Psoas muscle (tissue), 8 donors: ENCODE results near the gene RBM47. TPM values are rescaled to one million over a fixed set of nuclear protein-coding genes. Genes with fewer than 3 reads are reported as not detected.

ENCODE experiments used
- ATAC-seq, 4 donors: fragments of 200-7000 bp; cut with Tn5 transposase; one replicate each; pipeline ENCODE4 v1.9.1; 2020; ENCODE audit warnings: moderate library complexity in 3 of 4, mild to moderate bottlenecking in 2 of 4
- DNase-seq, 2 donors: peaks; one replicate each; pipeline ENCODE4 v3.0.0-alpha.2; 2020
- H3K27ac ChIP-seq: fragments of 200-600 bp; one replicate; pipeline ENCODE4 v1.8.0; 2022
- H3K27me3 ChIP-seq, 3 donors: fragments of 200-600 bp in 1 of 3; one replicate each; pipeline versions ENCODE4 v1.6.1 to v1.8.0; 2013 to 2022; ENCODE audit warnings: low read length in 2 of 3, mild to moderate bottlenecking in 2 of 3, moderate library complexity in 1 of 3; ENCODE audit not compliant: insufficient read depth in 3 of 3
- H3K36me3 ChIP-seq, 2 donors: fragments of 200-600 bp in 1 of 2; one replicate each; pipeline versions ENCODE4 v1.6.1 to v1.8.0; 2013 to 2022; ENCODE audit warnings: low read depth in 1 of 2, mild to moderate bottlenecking in 1 of 2, moderate library complexity in 1 of 2; ENCODE audit not compliant: insufficient read depth in 1 of 2
- H3K4me1 ChIP-seq: fragments of 200-600 bp; one replicate; pipeline ENCODE4 v1.8.0; 2022
- H3K4me3 ChIP-seq: fragments of 200-600 bp; one replicate; pipeline ENCODE4 v1.8.0; 2022; ENCODE audit warnings: mild to moderate bottlenecking
- H3K9me3 ChIP-seq: fragments of 200-600 bp; one replicate; pipeline ENCODE4 v1.8.0; 2022
- CTCF ChIP-seq: fragments of 200-600 bp; IDR thresholded peaks from one replicate; pipeline ENCODE4 v1.8.0; 2022; ENCODE audit warnings: antibody characterized with exemption
- WGBS, 3 donors: extraction: QIAGEN DNeasy Blood & Tissue Kit; methylation state at CpG; one replicate each; pipeline versions ENCODE4 v1.1.6 to v1.1.7; 2013; 5-methylcytosine and 5-hydroxymethylcytosine counted together
- intact Hi-C, 2 donors: fragments of 100-400 bp; cut with DNase I; formaldehyde crosslinking; loops; one replicate each; pipeline versions ENCODE4 v1.11.0 to v1.14.2; 2022
- polyA plus RNA-seq, 3 donors: library from polyadenylated mRNA; stranded (reverse); fragments of 200-250 nt; gene quantifications; one replicate each; pipeline ENCODE4 v1.2.3, GENCODE V29; 2013
- total RNA-seq, 4 donors: library from RNA; stranded (reverse); fragmentation: NEBNext Ultra II Directional in 2 of 4; extraction: Animal tissue kit (Norgen Biotek cat#: 25700) in 2 of 4; gene quantifications; one replicate each; pipeline versions ENCODE4 v1.2.1 to v1.2.4, GENCODE V29; 2021 to 2023
- donor health status: healthy with polysubstance abuse.
- donor health status: DM: no; HTN: no; CAD: no; lungs with moderate emphysema.
- donor health status: Bipolar disorder and iron deficiency.
- donor health status: healthy.
- donor health status: DM: yes; HTN: yes; CAD: no.
- donor health status: DM: no; HTN: no; CAD: no.
- donor health status: DM: no; HTN: no; CAD: no.
- donor health status: DM: yes; HTN: yes; CAD: no.

The RBM47 gene
- total and polyA plus RNA-seq, 7 donors = 0.17 to 2.3 (median 1.2) TPM

- DNase-seq = no peak
- 82 to 86% (median 85%) methylated on average over 1 of the region's 1 CpG for WGBS, 3 donors
- H3K4me1 ChIP-seq = no peaks in the 10 kb centered on the region
- H3K9me3 ChIP-seq = no peaks in the 10 kb centered on the region
- no peak for TF ChIP-seq CTCF
- no peak for ATAC-seq
- H3K4me3 ChIP-seq = no peak overlapping the region
- H3K27ac ChIP-seq = no peak overlapping the region
- intact Hi-C loops = no loop called here
- H3K36me3 ChIP-seq = no peaks in the 10 kb centered on the region
- no peaks in the 10 kb centered on the region for H3K27me3 ChIP-seq
Observed at GRCh38 chr4:40402556-40402955, 227.1 kb downstream of the RBM47 start.

GRCh38 chr4:40401631-40402030, 228.0 kb downstream of the RBM47 start:
- no peaks in the 10 kb centered on the region for H3K4me1 ChIP-seq
- ATAC-seq = no peak
- WGBS, 3 donors = 30 to 48% (median 32%) methylated on average over 8 of the region's 8 CpGs
- intact Hi-C loops = no loop called here
- TF ChIP-seq CTCF = no peak
- no peak overlapping the region for H3K4me3 ChIP-seq
- H3K27ac ChIP-seq = no peak overlapping the region
- no peaks in the 10 kb centered on the region for H3K9me3 ChIP-seq
- DNase-seq = no peak
- no peaks in the 10 kb centered on the region for H3K36me3 ChIP-seq
- no peaks in the 10 kb centered on the region for H3K27me3 ChIP-seq

- intact Hi-C loops = no loop called here
- no peak for ATAC-seq
- H3K4me3 ChIP-seq = no peak overlapping the region
Observed at GRCh38 chr4:40401096-40401495, 228.6 kb downstream of the RBM47 start.

GRCh38 chr4:40399578-40399977, 230.1 kb downstream of the RBM47 start:
- H3K27ac ChIP-seq = no peak overlapping the region
- WGBS, 3 donors = 88 to 94% (median 90%) methylated on average over 3 of the region's 3 CpGs

More at GRCh38 chr4:40401096-40401495, 228.6 kb downstream of the RBM47 start:
- 90 to 95% (median 91%) methylated on average over 6 of the region's 6 CpGs for WGBS, 3 donors
- H3K4me1 ChIP-seq = peaks cover 4% of the 10 kb centered on the region
- no peak overlapping the region for H3K27ac ChIP-seq
- no peaks in the 10 kb centered on the region for H3K27me3 ChIP-seq
- H3K36me3 ChIP-seq = no peaks in the 10 kb centered on the region
- TF ChIP-seq CTCF = no peak
- no peaks in the 10 kb centered on the region for H3K9me3 ChIP-seq
- no peak for DNase-seq

More at GRCh38 chr4:40399578-40399977, 230.1 kb downstream of the RBM47 start:
- Histone ChIP-seq H3K4me1 (peaks cover 5% of the 10 kb centered on the region), H3K9me3 (no peaks in the 10 kb centered on the region), H3K4me3 (no peak overlapping the region), H3K27me3 (no peaks in the 10 kb centered on the region), H3K36me3 (no peaks in the 10 kb centered on the region)
- intact Hi-C loops = no loop called here
- no peak for TF ChIP-seq CTCF
- DNase-seq (no peak), ATAC-seq (no peak)
